22Rv1 (cell line): ENCODE measurements around the gene RPA3.

ENCODE experiments used
- ZFX ChIP-seq: fragments of 450-650 bp; IDR thresholded peaks from 2 replicates; pipeline ENCODE4 v1.6.1; 2017; ENCODE audit warnings: antibody characterized with exemption, borderline replicate concordance
- TF ChIP-seq, protein P1 (sequence below): fragments of 450-650 bp; IDR thresholded peaks from 2 replicates; pipeline ENCODE4 v1.5.1; 2017; ENCODE audit warnings: mild to moderate bottlenecking

GRCh38 chr7:7673240-7673550, 45.2 kb downstream of the RPA3 start:
- TF ChIP-seq, protein P1, sequence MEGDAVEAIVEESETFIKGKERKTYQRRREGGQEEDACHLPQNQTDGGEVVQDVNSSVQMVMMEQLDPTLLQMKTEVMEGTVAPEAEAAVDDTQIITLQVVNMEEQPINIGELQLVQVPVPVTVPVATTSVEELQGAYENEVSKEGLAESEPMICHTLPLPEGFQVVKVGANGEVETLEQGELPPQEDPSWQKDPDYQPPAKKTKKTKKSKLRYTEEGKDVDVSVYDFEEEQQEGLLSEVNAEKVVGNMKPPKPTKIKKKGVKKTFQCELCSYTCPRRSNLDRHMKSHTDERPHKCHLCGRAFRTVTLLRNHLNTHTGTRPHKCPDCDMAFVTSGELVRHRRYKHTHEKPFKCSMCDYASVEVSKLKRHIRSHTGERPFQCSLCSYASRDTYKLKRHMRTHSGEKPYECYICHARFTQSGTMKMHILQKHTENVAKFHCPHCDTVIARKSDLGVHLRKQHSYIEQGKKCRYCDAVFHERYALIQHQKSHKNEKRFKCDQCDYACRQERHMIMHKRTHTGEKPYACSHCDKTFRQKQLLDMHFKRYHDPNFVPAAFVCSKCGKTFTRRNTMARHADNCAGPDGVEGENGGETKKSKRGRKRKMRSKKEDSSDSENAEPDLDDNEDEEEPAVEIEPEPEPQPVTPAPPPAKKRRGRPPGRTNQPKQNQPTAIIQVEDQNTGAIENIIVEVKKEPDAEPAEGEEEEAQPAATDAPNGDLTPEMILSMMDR = no peak
- TF ChIP-seq ZFX = no peak
